Measurements from ENCODE around the gene SMOC2.

DNA sequence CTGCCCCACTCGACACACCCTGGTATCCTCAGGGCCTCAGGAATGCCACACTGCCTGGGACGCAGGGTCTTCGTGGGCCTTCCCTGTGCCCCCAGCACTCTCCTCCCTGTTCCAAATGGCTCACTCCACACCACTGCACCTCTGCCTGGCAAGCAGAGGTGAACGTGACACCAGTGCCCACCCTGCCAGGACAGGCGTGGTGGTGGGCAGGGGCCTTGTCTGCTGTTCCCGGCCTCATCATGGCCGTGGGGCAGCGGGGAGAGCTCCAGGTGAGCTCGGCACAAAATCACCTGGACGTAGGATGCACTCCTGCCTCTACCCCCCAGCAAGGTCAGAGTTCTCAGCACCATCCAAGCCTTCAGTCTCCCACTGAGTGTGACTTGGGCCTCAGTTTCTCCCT, 202.4 kb downstream of the SMOC2 start:
- TF ChIP-seq, protein P1, sequence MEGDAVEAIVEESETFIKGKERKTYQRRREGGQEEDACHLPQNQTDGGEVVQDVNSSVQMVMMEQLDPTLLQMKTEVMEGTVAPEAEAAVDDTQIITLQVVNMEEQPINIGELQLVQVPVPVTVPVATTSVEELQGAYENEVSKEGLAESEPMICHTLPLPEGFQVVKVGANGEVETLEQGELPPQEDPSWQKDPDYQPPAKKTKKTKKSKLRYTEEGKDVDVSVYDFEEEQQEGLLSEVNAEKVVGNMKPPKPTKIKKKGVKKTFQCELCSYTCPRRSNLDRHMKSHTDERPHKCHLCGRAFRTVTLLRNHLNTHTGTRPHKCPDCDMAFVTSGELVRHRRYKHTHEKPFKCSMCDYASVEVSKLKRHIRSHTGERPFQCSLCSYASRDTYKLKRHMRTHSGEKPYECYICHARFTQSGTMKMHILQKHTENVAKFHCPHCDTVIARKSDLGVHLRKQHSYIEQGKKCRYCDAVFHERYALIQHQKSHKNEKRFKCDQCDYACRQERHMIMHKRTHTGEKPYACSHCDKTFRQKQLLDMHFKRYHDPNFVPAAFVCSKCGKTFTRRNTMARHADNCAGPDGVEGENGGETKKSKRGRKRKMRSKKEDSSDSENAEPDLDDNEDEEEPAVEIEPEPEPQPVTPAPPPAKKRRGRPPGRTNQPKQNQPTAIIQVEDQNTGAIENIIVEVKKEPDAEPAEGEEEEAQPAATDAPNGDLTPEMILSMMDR (IDR thresholded peaks at IDR 0.05; ENCODE audit: poor library complexity, severe bottlenecking): no peak
- TF ChIP-seq EP300 (conservative IDR thresholded peaks at IDR 0.05; ENCODE audit: poor library complexity, severe bottlenecking): no peak
